22Rv1 (cell line): Measurements from ENCODE around the gene HSF2BP.

Experiments
- CTCF ChIP-seq: fragments of 450-650 bp; IDR thresholded peaks from 2 replicates; pipeline ENCODE4 v1.5.1; 2017; ENCODE audit warnings: mild to moderate bottlenecking
- ZFX ChIP-seq: fragments of 450-650 bp; IDR thresholded peaks from 2 replicates; pipeline ENCODE4 v1.6.1; 2017; ENCODE audit warnings: antibody characterized with exemption, borderline replicate concordance

DNA sequence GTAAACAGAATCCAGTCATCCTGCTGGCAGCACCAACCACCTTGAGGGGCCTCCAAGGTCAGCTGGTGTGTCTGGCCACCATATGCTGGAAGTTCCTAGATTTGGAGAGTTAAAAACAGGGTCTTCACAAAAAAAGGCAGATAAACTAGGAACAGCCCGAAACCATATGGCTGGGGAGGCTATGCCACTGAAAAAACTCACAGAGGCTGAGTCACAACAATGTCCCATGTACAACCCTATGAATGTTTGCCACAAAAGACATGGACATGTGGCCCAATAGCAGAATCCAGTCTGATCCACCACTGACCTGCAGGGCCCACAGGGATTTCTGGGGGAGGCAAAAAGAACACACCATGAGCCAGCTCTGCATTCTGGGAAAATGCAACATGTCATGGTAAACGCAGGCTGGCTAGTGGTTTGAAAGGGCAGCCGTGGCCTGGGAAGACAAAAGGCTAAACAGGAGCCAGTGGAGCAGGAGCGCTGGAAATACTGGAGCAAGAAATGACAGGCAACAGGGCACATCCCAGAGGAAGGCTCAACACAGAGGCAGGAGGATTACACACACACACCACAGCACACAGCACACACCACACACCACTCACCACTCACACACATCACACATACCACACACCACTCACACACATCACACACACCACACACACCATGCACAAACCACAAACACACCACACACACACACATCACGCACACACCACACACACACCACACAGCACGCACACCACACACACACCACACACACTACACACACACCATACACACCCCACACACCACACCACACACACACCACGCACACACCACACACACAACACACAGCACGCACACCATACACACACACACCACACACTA lies 55.4 kb downstream of the HSF2BP start:
- TF ChIP-seq ZFX = no peak
- no peak for TF ChIP-seq CTCF
